Measurements from ENCODE around the gene DSG4.

GRCh38 chr18:31401156-31402025 is 24.8 kb downstream of the DSG4 start:
- TF ChIP-seq CTCF (IDR thresholded peaks at IDR 0.05; ENCODE audit: low read depth, low read length, poor library complexity, severe bottlenecking) (no peak), EZH2phosphoT487 (IDR thresholded peaks at IDR 0.05; ENCODE audit: borderline replicate concordance, low read length) (no peak)

All from DOHH2 (cell line).